ACC112 (cell line): ENCODE results near the gene NR4A1.

Experiments used
- H2AFZ ChIP-seq: fragments of 200-600 bp; sonication (generic); one replicate; pipeline ENCODE4 v1.6.0; 2017; ENCODE audit warnings: antibody characterized with exemption, low read length; ENCODE audit not compliant: unreplicated experiment
- H3K27ac ChIP-seq: fragments of 200-600 bp; sonication (generic); 2 replicates; pipeline ENCODE4 v1.5.1; 2014; ENCODE audit warnings: low read depth, mild to moderate bottlenecking, antibody characterized with exemption, low read length, moderate library complexity
- H3K27me3 ChIP-seq: fragments of 200-600 bp; sonication (generic); 2 replicates; pipeline ENCODE4 v1.6.1; 2014; ENCODE audit warnings: mild to moderate bottlenecking, antibody characterized with exemption, low read length, moderate library complexity, mixed read lengths; ENCODE audit not compliant: insufficient read depth
- H3K36me3 ChIP-seq: fragments of 200-600 bp; sonication (generic); 2 replicates; pipeline ENCODE4 v1.6.1; 2016; ENCODE audit warnings: mild to moderate bottlenecking, antibody characterized with exemption, low read length, moderate library complexity, mixed read lengths; ENCODE audit not compliant: insufficient read depth
- H3K4me1 ChIP-seq: fragments of 200-600 bp; sonication (generic); one replicate; pipeline ENCODE4 v1.6.1; 2016; ENCODE audit warnings: low read length, mixed read lengths; ENCODE audit not compliant: insufficient read depth, unreplicated experiment, control insufficient read depth
- H3K4me3 ChIP-seq: fragments of 200-600 bp; sonication (generic); 2 replicates; pipeline ENCODE4 v1.5.1; 2014; ENCODE audit warnings: mild to moderate bottlenecking, low read depth, low read length
- H3K79me2 ChIP-seq: fragments of 200-600 bp; sonication (generic); one replicate; pipeline ENCODE4 v1.6.0; 2016; ENCODE audit warnings: low read length; ENCODE audit not compliant: control insufficient read depth, unreplicated experiment, insufficient read depth

The NR4A1 gene

DNA sequence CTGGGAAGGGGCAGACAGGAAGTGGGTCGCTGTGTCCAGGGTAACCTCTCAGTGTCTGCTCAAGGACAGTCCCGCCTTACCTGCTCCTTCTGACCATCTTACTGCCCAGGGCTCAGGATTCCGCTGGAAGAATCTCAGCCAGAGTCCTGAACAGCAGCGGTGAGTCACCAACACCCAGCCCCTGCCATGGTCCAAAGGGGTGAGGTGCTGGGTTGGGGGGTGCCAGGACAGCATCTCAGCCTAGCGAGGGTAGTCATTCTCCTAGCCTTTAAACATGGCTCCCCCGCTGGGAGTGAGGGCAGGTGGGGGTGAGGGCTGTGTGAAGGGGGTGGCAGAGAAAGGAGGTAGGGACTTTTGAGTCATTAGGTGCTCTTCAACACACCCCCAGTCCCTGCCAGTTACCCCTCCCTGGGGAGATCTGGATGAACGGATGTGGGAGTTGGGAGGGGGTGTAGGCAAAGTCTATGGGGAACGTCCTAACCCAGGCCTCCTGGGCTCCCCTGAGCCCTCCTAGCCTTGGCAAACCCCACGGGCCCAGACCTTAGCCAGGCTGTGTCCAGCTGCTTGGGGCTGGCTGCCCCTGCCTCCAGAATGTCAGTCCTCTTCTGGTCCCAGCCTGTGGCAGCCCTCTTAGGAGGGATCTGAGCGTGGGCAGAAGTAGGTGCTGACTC, 42.0 kb upstream of the NR4A1 start:
- Histone ChIP-seq H3K27ac (no peak overlapping the region), H3K36me3 (no peaks in the 10 kb centered on the region), H3K79me2 (no peaks in the 10 kb centered on the region), H3K4me1 (peaks cover 8% of the 10 kb centered on the region), H3K4me3 (no peak overlapping the region), H3K27me3 (peaks cover 29% of the 10 kb centered on the region), H2AFZ (no peak overlapping the region)

DNA sequence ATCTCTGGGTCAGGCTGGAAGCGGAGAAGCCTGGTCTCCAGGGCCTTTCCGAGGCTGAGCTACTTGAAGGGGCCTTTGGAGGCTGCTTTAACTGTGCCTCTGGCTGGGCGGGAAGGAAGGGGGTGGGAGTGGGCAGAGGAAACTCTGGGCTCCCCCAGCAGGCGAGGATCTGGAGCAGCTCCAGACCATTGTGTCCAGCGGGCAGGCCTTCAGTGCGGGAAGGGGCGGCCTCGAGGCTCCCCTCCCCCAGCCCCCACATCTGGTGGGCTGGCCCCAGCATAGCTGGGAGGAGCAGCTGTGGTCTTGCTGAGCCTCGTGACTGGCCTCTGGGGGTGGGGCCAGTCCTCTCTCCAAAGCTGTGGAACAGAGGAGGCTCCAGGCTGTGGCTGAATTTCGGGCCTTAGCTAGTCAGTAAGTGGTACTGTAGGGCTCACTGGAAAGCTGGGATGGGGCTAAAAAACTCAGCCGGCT, 41.1 kb upstream of the NR4A1 start:
- no peak overlapping the region for H3K27ac ChIP-seq

GRCh38 chr12:52010692-52011601, 40.3 kb upstream of the NR4A1 start:
- no peak overlapping the region for H3K4me3 ChIP-seq
- no peak overlapping the region for H3K27ac ChIP-seq
- no peak overlapping the region for H2AFZ ChIP-seq
- peaks cover 8% of the 10 kb centered on the region for H3K4me1 ChIP-seq
- H3K27me3 ChIP-seq, result peaks cover 22% of the 10 kb centered on the region
- H3K79me2 ChIP-seq, result no peaks in the 10 kb centered on the region
- no peaks in the 10 kb centered on the region for H3K36me3 ChIP-seq

More for the DNA sequence above, 41.1 kb upstream of the NR4A1 start:
- H2AFZ ChIP-seq, result no peak overlapping the region
- no peaks in the 10 kb centered on the region for H3K36me3 ChIP-seq
- no peaks in the 10 kb centered on the region for H3K79me2 ChIP-seq
- no peak overlapping the region for H3K4me3 ChIP-seq
- peaks cover 8% of the 10 kb centered on the region for H3K4me1 ChIP-seq
- peaks cover 29% of the 10 kb centered on the region for H3K27me3 ChIP-seq

DNA sequence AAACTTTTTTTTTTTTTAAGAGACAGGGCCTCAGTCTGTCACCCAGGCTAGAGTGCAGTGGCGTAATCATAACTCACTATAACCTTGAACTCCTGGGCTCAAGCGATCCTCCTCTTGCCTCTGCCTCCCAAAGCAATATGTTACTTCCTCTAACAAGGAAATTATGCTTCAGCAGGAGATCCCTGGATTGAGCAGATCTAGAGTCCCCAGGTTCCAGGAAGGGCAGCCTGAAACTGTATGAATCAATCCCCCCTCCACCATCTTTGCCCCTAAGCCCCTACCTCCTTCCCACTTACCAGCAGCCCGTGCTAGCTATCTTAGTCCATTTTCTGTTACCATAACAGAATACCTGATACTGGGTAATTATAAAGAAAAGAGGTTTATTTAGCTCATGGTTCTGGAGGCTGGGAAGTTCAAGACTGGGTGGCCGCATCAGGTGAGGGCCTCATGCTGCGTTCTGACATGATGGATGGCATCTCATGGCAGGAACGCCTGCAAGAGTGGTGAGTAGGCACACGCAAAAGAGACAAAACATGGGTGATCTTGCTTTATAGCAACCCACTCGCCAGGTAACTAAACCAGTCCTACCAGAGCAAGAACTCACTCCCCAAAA, 39.5 kb upstream of the NR4A1 start:
- Histone ChIP-seq H3K27ac (no peak overlapping the region), H2AFZ (no peak overlapping the region), H3K79me2 (no peaks in the 10 kb centered on the region), H3K36me3 (no peaks in the 10 kb centered on the region), H3K27me3 (peaks cover 15% of the 10 kb centered on the region), H3K4me3 (no peak overlapping the region), H3K4me1 (peaks cover 8% of the 10 kb centered on the region)

DNA sequence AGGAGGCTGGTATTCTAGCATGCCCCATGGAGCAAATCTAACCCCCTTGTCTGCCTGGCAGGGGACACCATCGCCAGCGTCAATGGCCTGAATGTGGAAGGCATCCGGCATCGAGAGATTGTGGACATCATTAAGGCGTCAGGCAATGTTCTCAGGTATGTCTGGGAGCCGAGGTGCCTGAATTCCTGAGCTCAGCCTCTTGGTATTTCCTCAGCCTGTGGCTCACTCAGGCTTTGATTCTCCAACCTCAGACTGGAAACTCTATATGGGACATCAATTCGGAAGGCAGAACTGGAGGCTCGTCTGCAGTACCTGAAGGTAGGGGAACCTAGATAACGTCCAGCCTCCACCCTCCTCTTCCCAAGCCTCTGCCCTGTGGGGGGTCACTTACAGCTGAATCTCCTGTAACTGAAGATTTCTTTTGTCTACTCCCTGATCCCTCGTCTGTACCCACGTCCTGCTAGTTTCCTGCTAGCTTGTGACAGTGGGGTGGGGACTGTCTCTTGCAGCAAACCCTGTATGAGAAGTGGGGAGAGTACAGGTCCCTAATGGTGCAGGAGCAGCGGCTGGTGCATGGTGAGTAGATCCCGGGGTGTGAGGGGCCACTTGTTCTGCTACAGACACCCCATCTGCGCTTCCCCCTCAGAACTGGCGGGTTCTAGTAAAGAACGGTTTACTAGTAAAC, 37.5 kb upstream of the NR4A1 start:
- Histone ChIP-seq H3K4me1 (peaks cover 8% of the 10 kb centered on the region), H2AFZ (no peak overlapping the region), H3K27ac (no peak overlapping the region), H3K4me3 (no peak overlapping the region), H3K27me3 (no peaks in the 10 kb centered on the region), H3K79me2 (no peaks in the 10 kb centered on the region), H3K36me3 (no peaks in the 10 kb centered on the region)

- H3K27ac ChIP-seq, result no peak overlapping the region
These were observed 36.4 kb upstream of the NR4A1 start for GRCh38 chr12:52014567-52015530.

DNA sequence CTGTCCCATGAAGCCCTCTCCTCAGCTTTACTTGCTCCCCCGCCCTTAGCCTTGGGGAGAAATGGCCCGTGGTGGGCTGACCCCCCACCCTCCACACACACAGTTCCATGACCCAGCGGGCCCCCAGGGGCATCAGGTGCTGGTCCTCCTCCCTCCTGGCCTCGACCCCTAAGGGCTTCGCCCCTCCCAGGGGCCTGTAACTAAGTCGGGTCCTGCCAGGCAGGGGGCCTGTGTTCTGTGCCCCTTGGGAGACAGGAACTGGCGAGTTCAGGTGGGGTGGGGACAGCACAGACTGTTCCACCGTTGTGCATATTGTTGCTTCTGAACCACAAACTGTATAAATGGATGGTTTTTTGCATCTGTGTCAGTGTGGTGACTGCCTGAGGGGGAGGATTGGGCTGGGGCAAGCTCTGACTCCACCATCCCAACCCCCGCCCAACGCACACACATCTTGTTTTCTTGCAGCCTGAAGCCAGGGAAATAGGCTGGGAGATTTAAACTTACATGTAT, 35.7 kb upstream of the NR4A1 start:
- Histone ChIP-seq H3K79me2 (no peaks in the 10 kb centered on the region), H3K36me3 (no peaks in the 10 kb centered on the region), H3K27ac (no peak overlapping the region), H3K27me3 (no peaks in the 10 kb centered on the region), H3K4me1 (peaks cover 2% of the 10 kb centered on the region), H3K4me3 (no peak overlapping the region), H2AFZ (no peak overlapping the region)

More at GRCh38 chr12:52014567-52015530, 36.4 kb upstream of the NR4A1 start:
- Histone ChIP-seq H3K4me1 (peaks cover 8% of the 10 kb centered on the region), H2AFZ (no peak overlapping the region), H3K79me2 (no peaks in the 10 kb centered on the region), H3K36me3 (no peaks in the 10 kb centered on the region), H3K27me3 (no peaks in the 10 kb centered on the region), H3K4me3 (no peak overlapping the region)

GRCh38 chr12:52018433-52019112, 32.7 kb upstream of the NR4A1 start:
- Histone ChIP-seq H2AFZ (no peak overlapping the region), H3K79me2 (no peaks in the 10 kb centered on the region), H3K27ac (no peak overlapping the region), H3K36me3 (no peaks in the 10 kb centered on the region), H3K4me1 (no peaks in the 10 kb centered on the region), H3K27me3 (no peaks in the 10 kb centered on the region), H3K4me3 (no peak overlapping the region)

DNA sequence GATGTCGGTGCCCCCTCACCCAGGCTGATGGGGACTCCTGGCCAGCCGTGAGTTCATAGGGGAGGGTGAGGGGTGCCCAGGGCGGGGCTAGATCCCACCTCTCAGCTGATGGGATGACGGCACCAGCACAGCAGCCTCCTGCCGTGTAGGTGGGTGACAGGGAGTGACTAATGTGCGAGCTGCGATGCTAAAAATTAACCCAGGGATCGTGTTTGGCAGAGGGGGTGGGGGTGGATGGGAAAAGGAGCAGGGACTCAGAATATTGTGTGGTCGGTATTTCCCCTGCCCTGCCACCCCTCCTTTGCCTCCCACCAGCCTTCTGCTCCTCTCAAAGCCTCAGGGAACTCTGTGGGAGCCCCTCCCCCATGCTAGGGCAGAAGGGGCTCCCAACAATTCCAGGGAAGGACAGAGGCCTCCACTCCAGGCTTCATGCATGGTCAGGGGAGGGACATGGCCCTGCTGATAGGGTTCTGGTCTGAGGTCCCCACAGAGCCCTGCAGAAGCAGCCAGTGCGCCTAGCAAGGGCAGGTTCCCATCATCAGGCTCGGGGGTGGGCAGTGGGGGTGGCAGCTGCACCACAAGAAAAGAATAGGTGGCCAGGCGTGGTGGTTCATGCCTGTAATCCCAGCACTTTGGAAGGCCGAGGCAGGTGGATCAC, 32.0 kb upstream of the NR4A1 start:
- Histone ChIP-seq H3K4me1 (no peaks in the 10 kb centered on the region), H3K4me3 (no peak overlapping the region), H3K36me3 (no peaks in the 10 kb centered on the region), H2AFZ (no peak overlapping the region), H3K27ac (no peak overlapping the region), H3K27me3 (no peaks in the 10 kb centered on the region), H3K79me2 (no peaks in the 10 kb centered on the region)
